Breast epithelium (tissue), 4 donors: ENCODE data around the gene CNOT8. TPM values are rescaled to one million over a fixed set of nuclear protein-coding genes. Genes with fewer than 3 reads are reported as not detected.
"Not testable (repeated sequence)": the region's sequence is repeated elsewhere in the genome, so short reads cannot be mapped to it uniquely, and the experiment has no call there.

Source experiments
- DNase-seq, 2 donors: peaks; one replicate each; pipeline ENCODE4 v3.0.0-alpha.2; 2019; ENCODE audit warnings: low spot score in 2 of 2
- H3K27ac ChIP-seq, 2 donors: fragments of 200-600 bp; sonication (generic) in 1 of 2; one replicate each; pipeline ENCODE4 v1.5.1; 2016 to 2019; ENCODE audit warnings: mild to moderate bottlenecking in 1 of 2
- H3K27me3 ChIP-seq, 2 donors: fragments of 200-600 bp; sonication (generic) in 1 of 2; one replicate each; pipeline versions ENCODE4 v1.5.1 to v1.6.0; 2017 to 2019; ENCODE audit warnings: control low read depth in 1 of 2, mild to moderate bottlenecking in 1 of 2
- H3K36me3 ChIP-seq: fragments of 200-600 bp; one replicate; pipeline ENCODE4 v1.5.1; 2019
- H3K4me1 ChIP-seq, 2 donors: fragments of 200-600 bp; sonication (generic); one replicate each; pipeline ENCODE4 v1.5.1; 2016 to 2019; ENCODE audit warnings: control low read depth in 1 of 2
- H3K4me3 ChIP-seq, 3 donors: fragments of 200-600 bp; sonication (generic); 1 replicate in 2 of 3; 2 replicates in 1 of 3; pipeline ENCODE4 v1.5.1; 2016 to 2019; ENCODE audit warnings: mild to moderate bottlenecking in 3 of 3, moderate library complexity in 2 of 3
- H3K9me3 ChIP-seq, 2 donors: fragments of 200-600 bp; sonication (generic) in 1 of 2; one replicate each; pipeline ENCODE4 v1.5.1; 2016 to 2019; ENCODE audit warnings: control low read depth in 1 of 2
- CTCF ChIP-seq, 3 donors: fragments of 450-650 bp; IDR thresholded peaks; one replicate each; pipeline ENCODE4 v1.5.1; 2016 to 2017; ENCODE audit warnings: antibody characterized with exemption in 3 of 3, mild to moderate bottlenecking in 3 of 3, moderate library complexity in 3 of 3
- POLR2A ChIP-seq: fragments of 450-650 bp; IDR thresholded peaks from one replicate; pipeline ENCODE4 v1.6.1; 2016; ENCODE audit warnings: antibody characterized with exemption, mild to moderate bottlenecking, moderate library complexity
- POLR2AphosphoS5 ChIP-seq, 3 donors: sonication (generic); formaldehyde crosslinking; IDR thresholded peaks; one replicate each; pipeline ENCODE4 v1.6.1; 2017; ENCODE audit warnings: antibody characterized with exemption in 3 of 3
- intact Hi-C: fragments of 100-400 bp; cut with DNase I; formaldehyde crosslinking; loops from one replicate; pipeline ENCODE4 v1.15.1; 2023; ENCODE audit warnings: low total_unique reads
- total RNA-seq, 3 donors: library from RNA; depleted of rRNA; stranded (reverse); fragments of >200 nt; gene quantifications; one replicate each; pipeline ENCODE4 v1.1.0, GENCODE V29; 2016

Gene CNOT8
- total RNA-seq, 3 donors from 2014 or later = 78.7 to 180 (median 84.7) TPM

DNA sequence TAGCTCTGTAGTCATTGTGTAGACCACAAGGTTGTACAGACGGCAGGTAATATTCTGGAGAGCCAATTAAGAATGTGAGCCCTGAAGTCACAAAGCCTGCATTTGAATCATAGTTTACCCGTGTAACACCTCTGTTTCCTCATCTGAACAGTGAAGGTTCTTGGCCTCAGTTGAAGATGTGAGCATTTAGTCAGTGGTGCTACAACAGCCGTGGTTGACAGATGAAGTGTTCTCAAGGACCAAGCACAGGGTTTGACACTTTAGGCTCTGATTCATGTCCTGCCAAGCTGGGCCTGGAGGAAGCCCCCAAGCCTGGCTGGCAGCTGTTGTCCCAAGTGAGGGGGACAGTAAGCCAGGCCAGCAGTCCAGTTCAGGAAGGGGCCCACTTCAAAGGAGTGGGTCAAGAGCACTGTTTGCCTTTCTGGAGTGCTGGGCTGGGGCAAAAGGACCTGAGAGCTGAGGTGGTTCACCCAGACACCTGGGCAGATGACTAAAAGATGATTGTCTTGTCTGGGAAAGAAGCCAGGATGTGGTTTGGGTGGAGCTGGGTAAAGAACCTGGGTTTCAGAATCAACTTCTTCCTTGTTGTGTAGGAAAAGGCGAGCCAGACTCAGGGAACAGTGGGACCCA is 28.7 kb upstream of the CNOT8 start:
- TF ChIP-seq POLR2AphosphoS5 (IDR thresholded peaks at IDR 0.05) = no peak
- TF ChIP-seq CTCF (IDR thresholded peaks at IDR 0.05) = no peak
- no peak for TF ChIP-seq POLR2A
- DNase-seq = peak in 1 of 2 donors; percentile 61
- Histone ChIP-seq H3K4me3 (no peak overlapping the region), H3K27me3 (no peaks in the 10 kb centered on the region), H3K9me3 (no peaks in the 10 kb centered on the region), H3K36me3 (no peaks in the 10 kb centered on the region), H3K4me1 (no peaks in the 10 kb centered on the region), H3K27ac (peak overlapping the region; percentile 84 to 87)
- intact Hi-C loops = no loop called here

GRCh38 chr5:154830219-154830595 is 28.2 kb upstream of the CNOT8 start:
- Histone ChIP-seq H3K4me3 (no peak overlapping the region), H3K27me3 (no peaks in the 10 kb centered on the region), H3K4me1 (no peaks in the 10 kb centered on the region), H3K9me3 (no peaks in the 10 kb centered on the region), H3K36me3 (no peaks in the 10 kb centered on the region), H3K27ac (peak overlapping the region; percentile 84 to 87)
- DNase-seq = no peak
- intact Hi-C loops = no loop called here
- TF ChIP-seq POLR2AphosphoS5 (IDR thresholded peaks at IDR 0.05) (no peak), CTCF (IDR thresholded peaks at IDR 0.05) (no peak), POLR2A (no peak)

- H3K27ac ChIP-seq = peak overlapping the region; percentile 84 to 87
- DNase-seq = no peak
- H3K9me3 ChIP-seq = no peaks in the 10 kb centered on the region
- H3K36me3 ChIP-seq = no peaks in the 10 kb centered on the region
- H3K4me3 ChIP-seq = no peak overlapping the region
- TF ChIP-seq CTCF (IDR thresholded peaks at IDR 0.05) = no peak
- no peak for TF ChIP-seq POLR2AphosphoS5 (IDR thresholded peaks at IDR 0.05)
- no peak for TF ChIP-seq POLR2A
- intact Hi-C loops = no loop called here
- no peaks in the 10 kb centered on the region for H3K27me3 ChIP-seq
- no peaks in the 10 kb centered on the region for H3K4me1 ChIP-seq
Measured at GRCh38 chr5:154830596-154830995, 27.8 kb upstream of the CNOT8 start.

DNA sequence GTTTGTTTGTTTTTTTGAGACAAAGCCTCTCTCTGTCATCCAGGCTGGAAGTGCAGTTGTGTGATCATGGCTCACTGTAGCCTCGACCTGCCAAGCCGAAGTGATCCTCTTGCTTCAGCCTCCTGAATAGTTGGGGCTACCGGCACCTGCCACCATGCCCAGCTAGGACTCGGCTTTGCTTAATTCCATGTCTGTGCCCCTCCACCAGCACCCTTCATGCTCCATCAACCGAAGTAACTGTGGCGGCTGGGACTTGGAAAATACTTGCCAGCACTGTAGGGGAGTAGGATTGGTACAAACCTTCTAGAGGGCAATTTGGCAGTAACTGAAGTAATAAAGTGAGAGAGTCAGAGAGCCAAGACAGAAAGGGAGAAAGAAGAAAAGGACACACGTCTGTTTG is 27.0 kb upstream of the CNOT8 start:
- no peaks in the 10 kb centered on the region for H3K27me3 ChIP-seq
- H3K36me3 ChIP-seq = no peaks in the 10 kb centered on the region
- DNase-seq = no peak
- no peak for TF ChIP-seq CTCF (IDR thresholded peaks at IDR 0.05)
- TF ChIP-seq POLR2A = no peak
- TF ChIP-seq POLR2AphosphoS5 (IDR thresholded peaks at IDR 0.05) = no peak
- no peaks in the 10 kb centered on the region for H3K9me3 ChIP-seq
- no peaks in the 10 kb centered on the region for H3K4me1 ChIP-seq
- no peak overlapping the region for H3K4me3 ChIP-seq
- H3K27ac ChIP-seq = peak overlapping the region in 1 of 2 donors; percentile 84
- intact Hi-C loops = no loop called here

DNA sequence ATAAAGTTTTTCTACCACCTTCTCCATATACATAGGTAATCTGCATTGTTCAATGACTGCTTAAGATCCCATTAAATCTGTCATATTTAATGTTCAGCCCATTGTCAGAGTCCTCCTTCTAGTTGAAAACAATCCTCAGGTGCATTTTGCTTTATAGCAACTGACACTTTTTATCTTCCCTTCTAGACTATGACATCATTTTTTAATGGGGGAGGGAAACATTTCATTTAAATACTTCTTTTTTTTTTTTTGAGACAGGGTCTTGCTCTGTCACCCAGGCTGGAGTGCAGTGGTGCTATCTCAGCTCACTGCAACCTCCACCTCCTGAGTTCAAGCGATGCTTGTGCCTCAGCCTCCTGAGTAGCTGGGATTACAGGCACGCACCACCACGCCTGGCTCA is 25.6 kb upstream of the CNOT8 start:
- H3K9me3 ChIP-seq, DNase-seq, H3K27ac ChIP-seq, H3K4me1 ChIP-seq, intact Hi-C loops, H3K4me3 ChIP-seq, H3K36me3 ChIP-seq, H3K27me3 ChIP-seq: not testable (repeated sequence)

DNA sequence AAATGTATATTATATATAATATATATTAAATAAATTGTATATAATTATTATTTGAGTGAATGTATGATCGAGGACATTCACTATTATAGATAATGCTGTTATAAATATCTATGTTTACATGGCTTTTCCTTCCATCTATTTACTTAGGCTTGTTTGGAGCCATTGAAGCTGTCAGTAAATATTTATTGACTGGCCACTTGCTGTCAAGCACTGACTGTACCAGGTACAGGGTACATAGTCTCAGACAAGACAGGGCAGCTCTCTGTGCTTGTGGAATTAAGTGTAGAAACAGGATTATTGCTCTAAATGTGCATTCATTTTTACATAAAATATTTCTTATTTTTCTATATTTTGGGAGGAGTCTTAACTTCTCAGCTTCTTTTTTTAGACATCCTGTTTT is 24.4 kb upstream of the CNOT8 start:
- no peaks in the 10 kb centered on the region for H3K4me1 ChIP-seq
- no peak for DNase-seq
- H3K4me3 ChIP-seq = no peak overlapping the region
- TF ChIP-seq POLR2A = no peak
- no peak for TF ChIP-seq POLR2AphosphoS5 (IDR thresholded peaks at IDR 0.05)
- no peak for TF ChIP-seq CTCF (IDR thresholded peaks at IDR 0.05)
- H3K27ac ChIP-seq = no peak overlapping the region
- no peaks in the 10 kb centered on the region for H3K9me3 ChIP-seq
- H3K36me3 ChIP-seq = no peaks in the 10 kb centered on the region
- intact Hi-C loops = no loop called here
- no peaks in the 10 kb centered on the region for H3K27me3 ChIP-seq

DNA sequence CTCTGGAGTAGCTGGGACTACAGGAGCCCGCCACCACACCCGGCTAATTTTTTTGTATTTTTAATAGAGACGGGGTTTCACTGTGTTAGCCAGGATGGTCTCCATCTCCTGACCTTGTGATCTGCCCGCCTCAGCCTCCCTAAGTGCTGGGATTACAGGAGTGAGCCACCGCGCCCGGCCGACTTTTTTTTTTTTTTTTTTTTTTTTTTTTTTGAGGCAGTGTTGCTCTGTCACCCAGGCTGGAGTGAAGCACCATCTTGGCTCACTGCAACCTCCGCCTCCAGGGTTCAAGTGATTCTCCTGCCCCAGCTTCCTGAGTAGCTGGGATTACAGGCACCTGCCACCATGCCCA is 22.8 kb upstream of the CNOT8 start:
- H3K27me3 ChIP-seq, H3K9me3 ChIP-seq, intact Hi-C loops, H3K4me3 ChIP-seq, DNase-seq, H3K36me3 ChIP-seq, H3K4me1 ChIP-seq: not testable (repeated sequence)
- H3K27ac ChIP-seq = peak overlapping the region; percentile 72 to 75
